Measurements from ENCODE around the gene TRAF3IP1. TPM values are rescaled to one million over a fixed set of nuclear protein-coding genes. Genes with fewer than 3 reads are reported as not detected.
"Not testable (repeated sequence)": the region's sequence is repeated elsewhere in the genome, so short reads cannot be mapped to it uniquely, and the experiment has no call there.

The TRAF3IP1 gene
- total RNA-seq, 2 donors from 2014 or later = 3.4 to 7.2 TPM

GRCh38 chr2:238310721-238311120 lies 9.6 kb upstream of the TRAF3IP1 start:
- not testable (repeated sequence) for H3K9me3 Mint-ChIP-seq; H3K27ac Mint-ChIP-seq; H3K27me3 Mint-ChIP-seq; H3K36me3 Mint-ChIP-seq (ENCODE audit: low read depth); H3K4me3 Mint-ChIP-seq; H3K4me1 Mint-ChIP-seq; ATAC-seq (replicated peaks)

- no peak for ATAC-seq (replicated peaks)
- Mint-ChIP-seq H3K27ac (no peak overlapping the region), H3K36me3 (ENCODE audit: low read depth) (no peaks in the 10 kb centered on the region), H3K27me3 (peaks cover 3% of the 10 kb centered on the region), H3K9me3 (no peaks in the 10 kb centered on the region), H3K4me3 (no peak overlapping the region), H3K4me1 (no peaks in the 10 kb centered on the region)
Measured at GRCh38 chr2:238313289-238313990, 6.9 kb upstream of the TRAF3IP1 start.

- Mint-ChIP-seq H3K27me3 (peaks cover 3% of the 10 kb centered on the region), H3K4me1 (no peaks in the 10 kb centered on the region), H3K9me3 (no peaks in the 10 kb centered on the region), H3K36me3 (ENCODE audit: low read depth) (no peaks in the 10 kb centered on the region), H3K27ac (no peak overlapping the region), H3K4me3 (no peak overlapping the region)
- ATAC-seq (replicated peaks) = no peak
Measured at GRCh38 chr2:238313991-238314350, 6.3 kb upstream of the TRAF3IP1 start.

DNA sequence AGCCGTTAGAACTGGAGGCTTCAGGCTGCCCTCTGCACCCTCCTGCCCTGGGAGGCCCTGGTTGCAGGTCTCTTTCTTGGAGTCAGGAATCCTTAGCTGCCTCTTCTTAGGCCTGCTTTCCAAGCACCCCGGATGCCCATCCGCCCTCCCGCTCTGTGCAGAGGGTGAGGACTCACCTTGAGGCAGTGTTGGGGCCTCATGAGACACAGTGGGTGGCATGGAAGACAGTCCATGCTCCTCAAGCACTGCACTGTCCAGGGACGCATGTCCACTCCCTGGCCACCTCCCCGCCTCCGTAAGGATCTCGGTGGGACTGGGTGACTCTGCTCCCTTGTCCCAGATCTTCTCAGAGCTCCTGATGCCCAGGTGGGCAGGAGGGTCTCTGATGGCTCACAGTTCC lies 5.7 kb upstream of the TRAF3IP1 start:
- Mint-ChIP-seq H3K4me3 (no peak overlapping the region), H3K4me1 (no peaks in the 10 kb centered on the region), H3K9me3 (no peaks in the 10 kb centered on the region), H3K27me3 (peaks cover 3% of the 10 kb centered on the region), H3K36me3 (ENCODE audit: low read depth) (no peaks in the 10 kb centered on the region), H3K27ac (no peak overlapping the region)
- ATAC-seq (replicated peaks) = no peak

- peaks cover 3% of the 10 kb centered on the region for H3K27me3 Mint-ChIP-seq
- no peaks in the 10 kb centered on the region for H3K9me3 Mint-ChIP-seq
- no peak overlapping the region for H3K4me3 Mint-ChIP-seq
- no peaks in the 10 kb centered on the region for H3K4me1 Mint-ChIP-seq
- H3K27ac Mint-ChIP-seq = no peak overlapping the region
- ATAC-seq (replicated peaks) = no peak
- H3K36me3 Mint-ChIP-seq (ENCODE audit: low read depth) = no peaks in the 10 kb centered on the region
Measured at GRCh38 chr2:238315031-238315595, 5.2 kb upstream of the TRAF3IP1 start.

GRCh38 chr2:238320648-238321281 lies 447 bp downstream of the TRAF3IP1 start:
- Mint-ChIP-seq H3K4me1 (peaks cover 6% of the 10 kb centered on the region), H3K9me3 (no peaks in the 10 kb centered on the region), H3K27ac (peak overlapping the region; percentile 38), H3K27me3 (peaks cover 1% of the 10 kb centered on the region), H3K4me3 (peak overlapping the region; percentile 66), H3K36me3 (ENCODE audit: low read depth) (peaks cover 5% of the 10 kb centered on the region)
- peak; percentile 44 for ATAC-seq (replicated peaks)

DNA sequence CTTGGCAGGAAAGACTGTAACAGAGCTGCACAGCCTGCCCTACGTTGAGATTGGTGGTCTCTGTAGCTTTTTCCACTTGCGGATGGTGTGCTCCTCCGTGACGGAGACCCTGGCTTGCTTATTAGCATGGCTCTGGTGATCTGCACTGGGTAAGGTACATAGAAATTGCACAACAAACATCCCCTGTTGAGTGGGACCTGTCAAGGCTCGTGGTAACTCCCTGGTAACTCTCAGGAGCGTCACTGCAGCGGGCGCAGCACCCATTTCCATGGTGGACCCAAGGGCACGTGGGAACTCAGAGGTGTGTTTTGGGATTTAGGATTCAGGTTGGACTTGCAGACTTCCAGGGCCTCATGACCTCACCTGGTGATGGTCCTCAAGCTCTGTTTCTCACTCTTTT lies 1.1 kb downstream of the TRAF3IP1 start:
- ATAC-seq (replicated peaks) = no peak
- Mint-ChIP-seq H3K27ac (peak overlapping the region; percentile 38), H3K9me3 (no peaks in the 10 kb centered on the region), H3K4me1 (peaks cover 6% of the 10 kb centered on the region), H3K4me3 (peak overlapping the region; percentile 62), H3K36me3 (ENCODE audit: low read depth) (peaks cover 6% of the 10 kb centered on the region), H3K27me3 (no peaks in the 10 kb centered on the region)

- H3K4me3 Mint-ChIP-seq = peak overlapping the region; percentile 62
Measured at GRCh38 chr2:238322001-238322411, 1.7 kb downstream of the TRAF3IP1 start.

GRCh38 chr2:238324248-238324647 lies 3.9 kb downstream of the TRAF3IP1 start:
- not testable (repeated sequence) for H3K27ac Mint-ChIP-seq; H3K9me3 Mint-ChIP-seq; H3K27me3 Mint-ChIP-seq; H3K4me3 Mint-ChIP-seq; H3K4me1 Mint-ChIP-seq; ATAC-seq (replicated peaks)
- peaks cover 25% of the 10 kb centered on the region for H3K36me3 Mint-ChIP-seq (ENCODE audit: low read depth)

More at GRCh38 chr2:238322001-238322411, 1.7 kb downstream of the TRAF3IP1 start:
- no peak for ATAC-seq (replicated peaks)
- H3K9me3 Mint-ChIP-seq = no peaks in the 10 kb centered on the region
- no peaks in the 10 kb centered on the region for H3K27me3 Mint-ChIP-seq
- H3K27ac Mint-ChIP-seq = no peak overlapping the region
- peaks cover 6% of the 10 kb centered on the region for H3K4me1 Mint-ChIP-seq
- peaks cover 6% of the 10 kb centered on the region for H3K36me3 Mint-ChIP-seq (ENCODE audit: low read depth)

- Mint-ChIP-seq H3K36me3 (ENCODE audit: low read depth) (peaks cover 29% of the 10 kb centered on the region), H3K4me1 (peaks cover 6% of the 10 kb centered on the region), H3K4me3 (no peak overlapping the region), H3K27ac (no peak overlapping the region), H3K9me3 (no peaks in the 10 kb centered on the region), H3K27me3 (no peaks in the 10 kb centered on the region)
- ATAC-seq (replicated peaks) = no peak
Measured at GRCh38 chr2:238325694-238326093, 5.4 kb downstream of the TRAF3IP1 start.

- no peak overlapping the region for H3K27ac Mint-ChIP-seq
Measured at GRCh38 chr2:238326801-238327365, 6.6 kb downstream of the TRAF3IP1 start.

GRCh38 chr2:238327751-238328150 lies 7.4 kb downstream of the TRAF3IP1 start:
- no peak overlapping the region for H3K27ac Mint-ChIP-seq
- H3K4me3 Mint-ChIP-seq = no peak overlapping the region
- H3K36me3 Mint-ChIP-seq (ENCODE audit: low read depth) = peaks cover 29% of the 10 kb centered on the region
- no peak for ATAC-seq (replicated peaks)
- no peaks in the 10 kb centered on the region for H3K4me1 Mint-ChIP-seq
- no peaks in the 10 kb centered on the region for H3K27me3 Mint-ChIP-seq
- no peaks in the 10 kb centered on the region for H3K9me3 Mint-ChIP-seq

More at GRCh38 chr2:238326801-238327365, 6.6 kb downstream of the TRAF3IP1 start:
- H3K9me3 Mint-ChIP-seq = no peaks in the 10 kb centered on the region
- peaks cover 1% of the 10 kb centered on the region for H3K4me1 Mint-ChIP-seq
- H3K4me3 Mint-ChIP-seq = no peak overlapping the region
- peaks cover 29% of the 10 kb centered on the region for H3K36me3 Mint-ChIP-seq (ENCODE audit: low read depth)
- no peaks in the 10 kb centered on the region for H3K27me3 Mint-ChIP-seq
- ATAC-seq (replicated peaks) = no peak

GRCh38 chr2:238330391-238330790 lies 10.1 kb downstream of the TRAF3IP1 start:
- H3K27ac Mint-ChIP-seq = no peak overlapping the region
- no peak for ATAC-seq (replicated peaks)
- H3K4me1 Mint-ChIP-seq = no peaks in the 10 kb centered on the region
- H3K36me3 Mint-ChIP-seq (ENCODE audit: low read depth) = peaks cover 42% of the 10 kb centered on the region
- H3K27me3 Mint-ChIP-seq = no peaks in the 10 kb centered on the region
- H3K9me3 Mint-ChIP-seq = no peaks in the 10 kb centered on the region
- no peak overlapping the region for H3K4me3 Mint-ChIP-seq

DNA sequence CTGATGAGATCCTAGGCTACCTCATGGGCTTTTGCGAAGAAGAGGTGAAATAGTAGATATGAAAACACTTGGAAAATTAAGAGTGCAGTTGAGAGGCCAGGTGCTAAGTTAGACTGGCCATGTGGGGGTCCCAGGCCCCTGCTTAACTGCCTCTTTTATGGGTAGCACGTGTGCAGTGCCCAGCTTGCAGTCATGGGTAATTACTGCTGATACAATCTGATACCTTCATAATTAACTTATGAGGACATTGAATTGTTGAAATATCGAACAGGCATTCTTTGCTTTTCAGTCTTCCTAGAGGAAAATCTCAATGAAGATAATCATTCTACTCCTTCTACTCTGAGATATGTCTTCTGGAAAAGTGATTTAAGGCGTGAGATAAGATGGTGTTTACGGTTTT lies 11.6 kb downstream of the TRAF3IP1 start:
- Mint-ChIP-seq H3K27me3 (no peaks in the 10 kb centered on the region), H3K9me3 (no peaks in the 10 kb centered on the region)
- ATAC-seq (replicated peaks) = no peak

GRCh38 chr2:238334885-238335284 lies 14.6 kb downstream of the TRAF3IP1 start:
- ATAC-seq (replicated peaks) = no peak
- peaks cover 19% of the 10 kb centered on the region for H3K36me3 Mint-ChIP-seq (ENCODE audit: low read depth)
- H3K4me1 Mint-ChIP-seq = no peaks in the 10 kb centered on the region
- H3K9me3 Mint-ChIP-seq = no peaks in the 10 kb centered on the region
- no peak overlapping the region for H3K4me3 Mint-ChIP-seq
- no peak overlapping the region for H3K27ac Mint-ChIP-seq
- no peaks in the 10 kb centered on the region for H3K27me3 Mint-ChIP-seq

More for the DNA sequence above, 11.6 kb downstream of the TRAF3IP1 start:
- Mint-ChIP-seq H3K36me3 (ENCODE audit: low read depth) (peaks cover 42% of the 10 kb centered on the region), H3K4me1 (no peaks in the 10 kb centered on the region), H3K27ac (no peak overlapping the region), H3K4me3 (no peak overlapping the region)
